Measurements from ENCODE around the gene PAFAH1B2. TPM values are rescaled to one million over a fixed set of nuclear protein-coding genes. Genes with fewer than 3 reads are reported as not detected.
A peak's percentile ranks its signal among the peaks of the same experiment; 100 is the strongest.

The PAFAH1B2 gene
- total RNA-seq, 2 donors from 2014 or later = 114 to 115 TPM

GRCh38 chr11:117143390-117143789, 697 bp upstream of the PAFAH1B2 start:
- whole genome bisulfite sequencing, 2 experiments (ENCODE audit: insufficient coverage in 1 of 2, insufficient read length in 1 of 2) = 0 to 33% methylated on average over 1 to 5 of the region's 5 CpGs
- Mint-ChIP-seq H3K4me3 (peak overlapping the region; percentile 88), H3K36me3 (ENCODE audit: low read depth) (peaks cover 28% of the 10 kb centered on the region), H3K4me1 (peaks cover 27% of the 10 kb centered on the region), H3K27ac (peak overlapping the region; percentile 94), H3K9me3 (no peaks in the 10 kb centered on the region), H3K27me3 (ENCODE audit: insufficient read depth) (peaks cover 10% of the 10 kb centered on the region)
- DNase-seq = peak; percentile 59
- Histone ChIP-seq H3K9ac (ENCODE audit: extremely low read depth, low read length, poor library complexity, severe bottlenecking) (peak overlapping the region; percentile 71), H3K36me3 (ENCODE audit: control insufficient read depth, insufficient read depth, low read length) (peaks cover 22% of the 10 kb centered on the region), H3K27ac (ENCODE audit: low read depth, low read length) (no peak overlapping the region), H3K9me3 (ENCODE audit: control insufficient read depth, low read length) (no peaks in the 10 kb centered on the region), H3K4me1 (ENCODE audit: control insufficient read depth, insufficient read depth, low read length) (no peaks in the 10 kb centered on the region), H3K4me3 (ENCODE audit: low read length) (peak overlapping the region; percentile 96), H3K27me3 (ENCODE audit: control insufficient read depth, insufficient read depth, low read length, poor library complexity, severe bottlenecking) (no peaks in the 10 kb centered on the region)
- no peak for TF ChIP-seq CTCF (conservative IDR thresholded peaks at IDR 0.05)

GRCh38 chr11:117144477-117145392, 648 bp downstream of the PAFAH1B2 start:
- Histone ChIP-seq H3K27me3 (ENCODE audit: control insufficient read depth, insufficient read depth, low read length, poor library complexity, severe bottlenecking) (no peaks in the 10 kb centered on the region), H3K27ac (ENCODE audit: low read depth, low read length) (peak overlapping the region; percentile 81), H3K4me1 (ENCODE audit: control insufficient read depth, insufficient read depth, low read length) (no peaks in the 10 kb centered on the region), H3K4me3 (ENCODE audit: low read length) (peak overlapping the region; percentile 96), H3K9ac (ENCODE audit: extremely low read depth, low read length, poor library complexity, severe bottlenecking) (peak overlapping the region; percentile 71), H3K9me3 (ENCODE audit: control insufficient read depth, low read length) (no peaks in the 10 kb centered on the region), H3K36me3 (ENCODE audit: control insufficient read depth, insufficient read depth, low read length) (peaks cover 28% of the 10 kb centered on the region)
- Mint-ChIP-seq H3K27me3 (ENCODE audit: insufficient read depth) (peaks cover 10% of the 10 kb centered on the region), H3K9me3 (no peaks in the 10 kb centered on the region), H3K4me1 (peaks cover 27% of the 10 kb centered on the region), H3K27ac (peak overlapping the region; percentile 91), H3K4me3 (peak overlapping the region; percentile 88), H3K36me3 (ENCODE audit: low read depth) (peaks cover 37% of the 10 kb centered on the region)
- TF ChIP-seq CTCF (conservative IDR thresholded peaks at IDR 0.05) = no peak
- DNase-seq = peak; percentile 78
- 1% methylated on average over 18 to 56 of the region's 62 CpGs for WGBS, 2 experiments (ENCODE audit: insufficient coverage in 1 of 2, insufficient read length in 1 of 2)

- H3K9ac ChIP-seq (ENCODE audit: extremely low read depth, low read length, poor library complexity, severe bottlenecking) = peak overlapping the region; percentile 71
- H3K36me3 ChIP-seq (ENCODE audit: control insufficient read depth, insufficient read depth, low read length) = peaks cover 35% of the 10 kb centered on the region
- H3K4me3 Mint-ChIP-seq = peak overlapping the region; percentile 88
- H3K27me3 Mint-ChIP-seq (ENCODE audit: insufficient read depth) = peaks cover 6% of the 10 kb centered on the region
- no peaks in the 10 kb centered on the region for H3K9me3 Mint-ChIP-seq
- H3K27ac ChIP-seq (ENCODE audit: low read depth, low read length) = no peak overlapping the region
- 20 to 23% methylated on average over 1 to 5 of the region's 5 CpGs for WGBS, 2 experiments (ENCODE audit: insufficient coverage in 1 of 2, insufficient read length in 1 of 2)
- H3K27ac Mint-ChIP-seq = peak overlapping the region; percentile 91
- no peaks in the 10 kb centered on the region for H3K4me1 ChIP-seq (ENCODE audit: control insufficient read depth, insufficient read depth, low read length)
- no peaks in the 10 kb centered on the region for H3K27me3 ChIP-seq (ENCODE audit: control insufficient read depth, insufficient read depth, low read length, poor library complexity, severe bottlenecking)
- DNase-seq = peak; percentile 46
- peak; percentile 56 for TF ChIP-seq CTCF (conservative IDR thresholded peaks at IDR 0.05)
- H3K36me3 Mint-ChIP-seq (ENCODE audit: low read depth) = peaks cover 43% of the 10 kb centered on the region
- H3K4me1 Mint-ChIP-seq = peaks cover 27% of the 10 kb centered on the region
- H3K9me3 ChIP-seq (ENCODE audit: control insufficient read depth, low read length) = no peaks in the 10 kb centered on the region
- H3K4me3 ChIP-seq (ENCODE audit: low read length) = peak overlapping the region; percentile 96
These were observed 1.3 kb downstream of the PAFAH1B2 start for GRCh38 chr11:117145393-117145761.

Measured in endodermal cell (in vitro differentiated cells).